Stimulated activated CD4-positive, alpha-beta T cell treated with anti-CD3 and anti-CD28 coated beads, Interleukin-4, amount 100 ng/mL, for 1 hour (primary cell): ENCODE results near the gene IL10RB.
"Not testable (repeated sequence)": the region's sequence is repeated elsewhere in the genome, so short reads cannot be mapped to it uniquely, and the experiment has no call there.

Experiments used
- DNase-seq: peaks from one replicate; pipeline ENCODE4 v3.0.0-alpha.2; 2020

IL10RB gene

DNA sequence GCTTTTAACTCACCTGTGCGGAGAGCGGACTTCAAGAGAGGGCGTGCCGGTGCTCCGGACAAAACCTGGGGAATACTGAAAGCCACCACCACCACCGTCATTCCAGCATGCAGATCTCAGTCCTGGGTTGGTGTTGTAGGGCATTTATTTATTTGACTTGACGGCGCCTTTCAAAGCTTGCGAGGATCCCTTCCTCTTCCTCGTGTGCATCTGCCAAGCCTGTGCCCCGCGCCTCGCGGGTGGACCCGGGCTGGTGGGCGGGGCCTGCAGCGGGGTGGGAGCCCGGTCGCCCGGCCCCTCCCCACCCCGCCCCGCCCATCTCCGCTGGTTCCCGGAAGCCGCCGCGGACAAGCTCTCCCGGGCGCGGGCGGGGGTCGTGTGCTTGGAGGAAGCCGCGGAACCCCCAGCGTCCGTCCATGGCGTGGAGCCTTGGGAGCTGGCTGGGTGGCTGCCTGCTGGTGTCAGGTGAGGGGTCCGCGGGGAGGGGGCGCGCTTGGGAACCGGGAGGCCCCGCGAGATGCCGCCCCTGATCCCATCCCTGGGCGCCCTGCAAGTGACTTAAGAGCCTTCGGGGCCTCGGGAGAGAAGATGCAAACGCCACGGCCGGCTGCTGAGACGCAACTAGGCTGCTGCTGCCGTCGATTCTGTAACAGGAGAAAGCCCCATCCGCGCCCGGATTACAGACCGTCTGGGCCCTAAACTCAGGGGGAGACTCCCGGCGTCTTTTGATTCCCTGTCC lies at the start of gene IL10RB:
Gene IL10RB, plus strand, starts transcription at position 318 of the 739 bp plus-strand sequence. Its CDS starts 99 bp downstream, at position 417.
- peak; percentile 79 for DNase-seq

DNA sequence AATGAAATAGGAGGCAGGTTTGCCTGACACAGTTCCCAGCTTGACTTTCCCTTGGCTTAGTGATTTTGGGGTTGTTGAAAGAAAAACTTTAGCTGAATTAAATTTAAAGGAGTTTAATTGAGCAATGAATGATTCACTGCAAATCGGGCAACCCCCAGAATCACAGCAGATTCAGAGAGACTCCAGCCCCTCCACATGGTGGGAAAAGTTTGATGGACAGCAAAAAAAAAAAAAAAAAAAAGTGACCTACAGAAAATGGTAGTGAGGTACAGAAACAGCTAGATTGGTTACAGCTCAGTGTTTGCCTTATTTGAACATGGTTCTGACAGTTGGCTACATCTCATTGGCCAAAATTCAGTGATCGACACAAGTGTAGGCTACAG lies 49.0 kb upstream of the IL10RB start:
- no peak for DNase-seq

DNA sequence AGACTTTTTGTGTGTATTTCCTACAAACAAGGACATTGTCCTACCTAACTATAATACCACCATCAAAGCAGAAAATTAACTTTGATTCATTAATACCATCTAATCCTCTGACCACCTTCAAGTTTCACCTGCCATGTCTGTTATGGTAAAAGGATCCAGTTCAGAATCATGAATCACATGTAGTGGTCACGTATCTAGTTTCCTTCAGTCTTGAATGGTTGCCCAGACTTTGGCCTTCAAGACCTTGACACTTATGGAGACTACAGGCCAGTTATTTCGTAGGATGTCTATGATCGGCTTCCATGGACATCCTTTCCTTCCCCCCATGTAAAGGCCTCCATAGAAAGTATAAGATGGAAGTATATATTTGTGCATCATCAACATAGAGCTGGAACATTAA lies 46.9 kb upstream of the IL10RB start:
- DNase-seq, result no peak

DNA sequence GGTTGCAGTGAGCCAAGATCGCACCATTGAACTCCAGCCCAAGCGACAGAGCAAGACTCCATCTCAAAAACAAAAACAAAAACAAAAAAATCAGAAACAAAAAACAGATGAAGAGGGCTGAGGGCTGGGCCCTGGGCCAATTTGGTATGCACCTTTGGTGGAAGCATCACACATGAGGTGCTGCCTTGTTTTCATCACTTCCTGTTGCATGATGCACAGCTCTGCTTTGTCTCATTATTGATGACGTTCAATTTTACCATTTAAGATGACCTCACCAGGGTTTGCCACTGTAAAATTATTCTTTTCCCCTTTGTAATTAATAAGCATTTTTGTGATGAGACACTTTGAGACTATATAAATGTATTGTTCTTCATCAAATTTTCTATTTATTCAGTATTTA lies 46.2 kb upstream of the IL10RB start:
- DNase-seq, result no peak

DNA sequence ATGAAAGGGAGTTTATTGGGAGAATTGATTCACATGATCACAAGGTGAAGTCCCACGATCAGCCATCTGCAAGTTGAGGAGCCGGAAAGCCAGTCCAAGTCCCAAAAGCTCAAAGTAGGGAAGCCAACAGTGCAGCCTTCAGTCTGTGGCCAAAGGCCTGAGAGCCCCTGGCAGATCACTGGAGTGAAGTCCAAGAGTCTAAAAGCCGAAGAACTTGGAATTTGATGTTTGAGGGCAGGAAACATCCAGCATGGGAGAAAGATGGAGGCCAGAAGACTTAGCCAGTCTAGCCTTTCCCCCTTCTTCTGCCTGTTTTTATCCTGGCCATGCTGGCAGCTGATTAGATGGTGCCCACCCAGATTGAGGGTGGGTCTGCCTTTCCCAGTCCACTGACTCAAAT lies 40.8 kb upstream of the IL10RB start:
- DNase-seq, result not testable (repeated sequence)

DNA sequence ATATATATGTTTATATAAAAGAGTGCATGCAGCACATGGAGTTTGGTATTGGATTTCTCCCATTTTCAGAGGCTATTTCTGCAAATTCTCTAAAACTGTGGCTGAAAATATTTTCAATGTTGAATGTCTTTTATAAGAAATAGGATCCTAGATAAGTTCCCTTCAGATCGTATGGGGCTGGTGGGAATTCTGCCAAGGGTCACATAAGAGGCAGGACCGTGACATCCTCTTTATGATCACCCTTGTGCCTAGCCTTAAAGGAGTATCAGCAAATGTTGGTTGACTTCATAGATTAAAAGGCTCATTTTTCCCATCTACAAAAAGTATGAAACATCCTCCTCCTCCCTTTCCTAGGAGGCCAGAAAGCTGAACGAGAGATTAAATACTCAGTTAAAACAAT lies 37.7 kb upstream of the IL10RB start:
- DNase-seq, result no peak

DNA sequence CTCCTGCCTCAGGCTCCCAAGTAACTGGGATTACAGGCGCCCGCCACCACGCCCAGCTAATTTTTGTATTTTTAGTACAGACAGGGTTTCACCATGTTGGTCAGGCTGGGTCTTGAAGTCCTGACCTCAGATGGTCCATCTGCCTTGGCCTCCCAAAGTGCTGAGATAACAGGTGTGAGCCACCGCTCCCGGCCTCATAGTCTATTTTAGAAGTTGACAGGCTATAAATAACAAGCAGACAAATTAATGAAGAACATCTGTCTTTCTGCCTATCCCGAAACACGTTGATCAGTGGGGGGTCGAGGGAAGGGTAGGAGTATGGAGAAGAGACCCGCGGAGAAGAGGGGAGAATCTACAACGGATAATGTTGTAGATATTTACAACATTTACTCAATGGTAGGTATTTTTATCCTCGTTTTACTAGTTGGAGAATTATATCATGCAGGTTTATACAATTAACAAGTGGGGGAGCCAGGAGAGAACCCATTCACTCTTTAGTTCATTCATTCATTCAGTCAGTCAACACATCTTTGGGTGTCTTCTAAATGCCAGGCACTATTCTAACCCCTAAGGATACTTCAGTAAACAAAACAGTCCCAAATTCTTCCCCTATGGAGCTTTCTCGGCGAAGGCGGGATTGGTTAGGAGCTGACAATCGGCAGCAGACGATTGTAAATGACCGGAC lies 36.9 kb upstream of the IL10RB start:
- DNase-seq, result no peak

DNA sequence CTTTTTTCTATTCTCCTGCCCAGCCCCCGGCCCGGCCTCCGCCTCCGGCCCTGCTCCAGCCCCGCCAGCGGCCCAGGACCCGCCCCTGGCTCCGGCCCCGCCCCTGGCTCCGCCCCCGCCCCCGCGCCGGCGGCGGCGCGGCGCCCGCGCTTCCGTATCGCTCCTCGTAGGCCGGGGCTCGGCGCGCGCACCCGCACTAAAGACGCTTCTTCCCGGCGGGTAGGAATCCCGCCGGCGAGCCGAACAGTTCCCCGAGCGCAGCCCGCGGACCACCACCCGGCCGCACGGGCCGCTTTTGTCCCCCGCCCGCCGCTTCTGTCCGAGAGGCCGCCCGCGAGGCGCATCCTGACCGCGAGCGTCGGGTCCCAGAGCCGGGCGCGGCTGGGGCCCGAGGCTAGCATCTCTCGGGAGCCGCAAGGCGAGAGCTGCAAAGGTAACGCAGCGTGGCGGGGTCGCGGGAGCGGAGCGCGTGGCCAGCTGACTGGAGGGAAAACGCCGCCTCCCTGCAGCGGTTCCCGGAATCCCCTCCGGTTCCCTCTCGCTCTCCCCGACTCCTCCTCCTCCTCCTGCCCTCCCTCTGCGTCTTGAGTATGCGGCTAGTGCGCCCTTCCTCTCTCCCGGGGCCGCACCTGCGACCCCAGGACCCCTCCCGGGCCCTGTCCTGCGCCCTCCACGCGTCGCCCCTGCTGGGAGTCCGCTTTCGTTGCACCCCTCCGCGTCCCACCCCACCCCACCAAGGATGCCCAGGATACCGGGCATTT lies 36.2 kb upstream of the IL10RB start, which contains the start of gene IFNAR2:
Gene IFNAR2, plus strand, starts transcription at position 155 of the 761 bp plus-strand sequence. CDS start 11,985 bp downstream, outside the sequence.
- peak; percentile 79 for DNase-seq

DNA sequence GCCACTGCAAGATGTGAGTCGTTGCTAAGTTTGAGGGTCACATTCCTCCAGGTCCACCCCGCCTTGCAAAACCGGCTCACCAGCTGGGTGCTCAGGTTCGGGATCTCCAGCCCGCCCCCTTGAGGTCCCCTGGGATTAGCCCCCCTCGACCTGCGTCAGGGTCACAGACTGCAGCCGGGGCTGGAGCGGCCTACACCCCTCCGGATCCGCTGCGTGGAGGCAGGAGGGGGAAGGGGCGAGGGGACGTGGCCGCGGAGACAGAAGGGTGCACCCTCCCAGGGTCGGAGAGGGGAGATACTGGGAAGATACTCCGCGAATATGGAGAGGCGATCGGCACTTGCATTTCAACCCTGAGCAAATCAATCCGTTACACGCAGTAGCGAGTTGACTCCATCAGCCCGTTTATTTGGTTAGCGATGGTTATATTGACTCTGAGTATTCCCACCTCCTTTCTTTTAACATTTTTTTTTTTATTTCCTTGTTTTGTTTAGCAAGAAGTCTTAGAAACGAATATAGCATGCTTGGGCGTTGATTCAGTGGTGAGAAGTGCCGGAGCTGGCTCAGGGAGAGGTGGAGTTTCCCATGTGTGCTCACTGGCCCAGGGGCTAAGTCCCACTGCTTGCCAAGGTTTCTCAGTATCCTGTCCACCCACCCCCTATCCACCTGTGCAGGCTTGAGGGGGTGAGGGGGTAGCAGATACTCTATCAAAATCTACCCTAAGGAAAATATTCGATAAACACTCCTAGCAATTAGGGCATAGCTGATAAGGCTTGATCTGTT lies 35.4 kb upstream of the IL10RB start:
- DNase-seq, result peak; percentile 33

DNA sequence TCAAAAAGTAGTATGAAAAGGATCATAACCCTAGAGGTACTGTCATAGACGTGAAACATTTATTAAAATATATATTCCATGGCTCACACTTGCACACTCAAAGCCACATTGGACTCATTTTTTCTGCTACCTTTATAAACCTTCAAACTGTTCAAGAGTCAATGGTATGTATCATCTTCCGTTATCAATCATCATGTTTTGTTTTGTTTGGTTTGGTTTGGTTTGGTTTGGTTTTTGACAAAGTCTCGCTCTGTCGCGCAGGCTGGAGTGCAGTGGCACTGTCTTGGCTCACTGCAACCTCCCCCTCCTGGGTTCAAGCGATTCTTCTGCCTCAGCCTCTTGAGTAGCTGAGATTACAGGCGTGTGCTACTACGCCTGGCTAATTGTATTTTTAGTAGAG lies 34.6 kb upstream of the IL10RB start:
- DNase-seq, result peak; percentile 55

DNA sequence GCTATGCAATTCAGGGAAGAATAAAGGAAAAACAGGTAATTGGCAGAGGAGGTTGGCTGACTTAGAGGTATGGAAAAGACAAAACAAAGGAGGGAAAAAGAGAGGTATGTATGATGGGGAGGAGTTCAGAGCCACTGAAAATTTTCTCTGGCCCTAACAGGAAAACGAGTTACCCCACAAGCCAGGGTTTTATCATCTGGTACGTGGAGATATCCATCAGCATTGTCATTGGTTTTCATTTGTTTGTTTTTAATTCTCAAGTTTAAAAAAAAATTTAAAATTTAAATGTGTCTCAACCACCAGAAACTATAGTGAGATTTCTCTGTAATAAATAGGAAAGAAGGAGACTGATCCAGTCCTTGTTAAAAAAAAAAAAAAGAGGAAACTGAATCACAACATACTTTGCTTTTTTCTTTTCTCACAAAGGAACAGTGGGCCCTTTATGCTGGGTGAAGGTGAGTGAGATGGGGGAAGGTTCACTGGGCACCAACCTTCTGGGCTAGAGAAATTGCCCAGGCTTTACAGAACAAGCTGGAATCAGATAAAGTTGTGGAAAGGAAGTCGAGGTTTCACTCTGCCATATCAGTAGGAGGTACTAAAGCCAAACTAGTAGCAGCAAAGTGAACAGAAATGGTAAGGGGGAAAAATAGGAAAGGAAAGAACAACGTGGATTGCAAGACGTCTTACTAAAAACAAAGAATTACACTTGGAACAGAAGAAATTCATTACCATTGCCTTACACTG lies 33.7 kb upstream of the IL10RB start:
- DNase-seq, result no peak

DNA sequence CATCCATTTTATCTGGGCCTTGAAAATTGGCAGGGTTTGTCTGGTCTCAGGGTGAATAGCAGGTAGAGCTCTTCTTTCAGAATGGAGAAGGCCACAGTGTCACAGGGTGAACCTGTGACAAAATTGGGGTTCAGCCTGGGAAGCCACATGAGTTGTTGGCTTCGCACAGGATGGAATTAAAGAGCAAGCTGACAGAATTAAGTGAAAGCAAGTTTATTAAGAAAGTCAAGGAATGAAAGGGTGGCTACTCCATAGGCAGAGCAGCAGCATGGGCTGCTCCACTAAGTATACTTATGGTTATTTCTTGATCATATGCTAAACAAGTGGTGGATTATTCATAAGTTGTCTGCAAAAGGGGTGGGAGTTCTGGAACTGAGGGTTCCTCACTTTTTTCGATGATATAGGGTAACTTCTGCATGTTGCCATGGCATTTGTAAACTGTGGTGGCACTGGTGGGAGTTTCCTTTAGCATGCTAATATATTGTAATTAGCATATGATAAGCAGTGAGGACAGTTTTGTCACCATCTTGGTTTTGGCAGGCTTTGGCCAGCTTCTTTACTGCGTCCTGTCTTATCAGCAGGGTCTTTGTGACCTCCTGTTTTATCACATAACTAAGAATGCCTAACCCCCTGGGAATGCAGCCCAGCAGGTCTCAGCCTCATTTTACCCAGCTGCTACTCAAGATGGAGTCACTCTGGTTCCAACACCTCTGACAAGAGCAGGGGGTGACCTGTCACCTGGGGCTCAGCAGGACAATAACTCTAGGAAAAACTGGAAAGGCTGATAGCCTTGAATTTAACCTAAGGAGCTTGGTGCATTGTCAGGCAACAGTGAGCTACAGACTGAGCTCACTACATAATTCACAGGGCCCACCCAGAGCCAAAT lies 31.3 kb upstream of the IL10RB start:
- DNase-seq, result no peak

DNA sequence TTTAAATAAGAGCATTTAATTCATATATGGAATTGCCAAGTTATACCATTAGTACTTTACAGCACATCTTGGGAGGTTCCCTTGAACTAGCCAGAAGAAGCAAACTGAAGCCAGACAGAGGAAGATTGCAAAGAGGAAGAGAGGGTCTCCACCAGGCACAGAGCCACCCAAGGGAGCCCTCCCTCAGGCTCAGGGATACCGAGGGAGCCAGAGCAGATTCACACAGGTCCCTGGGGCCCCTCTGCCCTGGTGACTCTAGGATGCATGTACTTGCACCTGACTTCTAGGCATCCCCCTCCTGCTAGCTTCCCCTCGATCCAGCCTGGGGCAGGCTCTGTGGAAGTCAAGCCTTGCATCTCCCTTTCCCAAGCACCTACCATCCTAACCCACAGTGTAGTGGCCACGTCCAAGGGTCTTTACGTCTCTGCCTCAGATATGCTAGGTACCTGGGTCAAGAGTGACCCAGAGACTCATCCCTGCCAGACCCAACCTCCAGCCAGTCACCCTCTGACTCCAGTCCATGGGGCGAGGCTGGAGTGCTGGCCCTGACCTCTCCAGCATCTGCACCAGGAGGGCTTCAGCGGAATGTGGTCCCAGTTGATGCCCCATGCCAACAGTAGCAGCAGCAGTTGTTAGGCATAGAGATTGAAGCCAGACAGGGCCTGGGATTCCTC lies 30.0 kb upstream of the IL10RB start:
- no peak for DNase-seq

DNA sequence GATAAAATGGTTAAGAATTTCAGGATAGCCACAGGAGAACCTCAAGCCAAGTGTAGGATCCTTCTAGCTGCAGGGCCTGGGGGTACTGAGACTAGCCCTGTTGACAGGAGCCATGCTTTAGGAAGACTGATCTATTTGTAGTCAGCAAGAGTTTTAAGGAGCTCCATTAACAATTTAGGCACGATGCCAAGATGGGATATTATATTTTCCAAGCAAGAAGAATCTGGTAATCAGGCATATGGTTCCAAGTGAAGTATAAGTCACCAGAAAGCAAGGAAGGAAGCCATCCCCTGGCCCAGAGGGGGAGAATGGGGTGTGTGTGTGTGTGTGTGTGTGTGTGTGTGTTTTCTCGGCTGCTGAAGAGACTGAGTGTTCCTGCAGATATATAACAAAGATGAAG lies 29.4 kb upstream of the IL10RB start:
- no peak for DNase-seq

DNA sequence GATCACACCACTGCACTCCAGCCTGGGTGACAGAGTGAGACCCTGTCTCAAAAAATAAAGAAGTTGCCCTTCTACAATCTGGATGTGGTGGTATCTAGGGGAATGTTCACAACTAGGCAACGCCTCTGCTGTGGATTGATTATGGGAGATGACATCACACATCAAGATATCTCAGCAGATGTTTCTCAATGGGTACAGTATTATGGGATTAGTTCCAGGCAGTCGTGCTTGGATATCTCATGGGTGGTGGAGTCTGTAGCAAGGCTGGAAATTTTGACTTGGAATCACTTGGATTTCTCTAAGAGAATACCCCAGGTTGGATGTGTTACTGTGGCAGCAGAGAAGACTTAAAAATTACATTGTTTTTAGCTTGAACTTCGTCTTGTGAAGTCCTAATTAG lies 28.7 kb upstream of the IL10RB start:
- no peak for DNase-seq

DNA sequence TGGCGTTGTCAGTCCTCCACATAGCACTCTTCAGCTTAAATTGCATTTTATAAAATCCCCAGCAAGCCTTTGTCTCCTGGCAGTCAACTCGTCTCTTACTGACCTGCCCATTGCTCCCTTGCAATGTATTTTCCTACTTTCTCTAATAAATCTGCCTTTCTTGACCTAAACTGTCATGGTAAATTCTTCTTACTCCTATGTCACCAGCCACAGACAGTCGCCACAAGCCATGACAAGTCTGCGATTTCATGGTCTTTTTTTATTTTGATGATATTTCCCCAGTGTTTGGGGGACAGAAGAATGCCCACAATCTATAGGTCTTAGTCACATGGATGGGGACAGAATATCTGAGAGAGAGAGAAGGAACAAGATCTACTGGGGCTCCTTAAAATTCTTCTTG lies 28.0 kb upstream of the IL10RB start:
- no peak for DNase-seq

DNA sequence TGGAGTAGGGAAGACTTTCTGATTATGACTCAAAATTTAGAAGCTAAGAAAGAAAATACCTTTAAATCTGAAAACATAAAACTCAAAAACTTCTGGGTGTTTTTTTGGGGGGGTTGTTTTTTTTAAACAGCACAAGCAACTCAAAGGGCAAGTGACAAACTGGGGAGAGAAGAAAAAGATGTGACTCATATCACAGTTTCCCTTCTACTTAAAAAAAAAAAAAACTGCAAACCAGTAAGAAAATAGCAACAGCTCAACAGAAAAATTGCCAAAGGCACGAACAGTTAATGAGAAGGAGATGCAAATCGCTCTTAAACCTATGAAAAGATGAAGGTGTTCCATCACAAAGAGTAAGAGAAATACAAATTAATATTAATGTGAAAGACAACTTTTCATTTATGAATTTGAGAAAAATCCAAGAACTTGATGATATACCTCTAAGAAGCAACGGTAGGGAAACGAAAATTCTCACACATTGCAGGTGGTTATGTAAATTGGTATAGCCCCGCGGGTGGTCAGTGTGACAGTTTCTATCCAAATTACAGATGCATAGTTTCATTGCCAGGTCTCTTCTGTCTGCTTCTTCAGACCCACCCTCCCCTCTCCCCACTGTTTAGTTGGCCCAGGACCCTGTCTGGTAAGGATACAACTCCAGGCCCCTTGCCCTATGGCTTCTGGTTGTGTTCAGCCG lies 27.5 kb upstream of the IL10RB start:
- no peak for DNase-seq

DNA sequence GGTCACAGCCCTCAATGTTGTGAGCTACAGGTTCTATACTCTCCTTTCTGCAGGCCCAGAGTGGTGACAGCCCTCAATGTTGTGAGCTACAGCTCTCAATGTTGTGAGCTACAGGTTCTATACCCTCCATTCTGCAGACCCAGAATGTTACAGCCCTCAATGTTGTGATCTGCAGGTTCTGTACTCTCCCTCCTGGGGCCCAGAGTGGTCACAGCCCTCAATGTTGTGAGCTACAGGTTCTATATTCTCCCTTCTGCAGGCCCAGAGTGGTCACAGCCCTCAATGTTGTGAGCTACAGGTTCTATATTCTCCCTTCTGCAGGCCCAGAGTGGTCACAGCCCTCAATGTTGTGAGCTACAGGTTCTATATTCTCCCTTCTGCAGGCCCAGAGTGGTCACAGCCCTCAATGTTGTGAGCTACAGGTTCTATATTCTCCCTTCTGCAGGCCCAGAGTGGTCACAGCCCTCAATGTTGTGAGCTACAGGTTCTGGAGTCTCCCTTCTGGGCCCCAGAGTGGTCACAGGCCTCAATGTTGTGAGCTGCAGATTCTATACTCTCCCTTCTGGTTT lies 26.5 kb upstream of the IL10RB start:
- DNase-seq, result not testable (repeated sequence)

DNA sequence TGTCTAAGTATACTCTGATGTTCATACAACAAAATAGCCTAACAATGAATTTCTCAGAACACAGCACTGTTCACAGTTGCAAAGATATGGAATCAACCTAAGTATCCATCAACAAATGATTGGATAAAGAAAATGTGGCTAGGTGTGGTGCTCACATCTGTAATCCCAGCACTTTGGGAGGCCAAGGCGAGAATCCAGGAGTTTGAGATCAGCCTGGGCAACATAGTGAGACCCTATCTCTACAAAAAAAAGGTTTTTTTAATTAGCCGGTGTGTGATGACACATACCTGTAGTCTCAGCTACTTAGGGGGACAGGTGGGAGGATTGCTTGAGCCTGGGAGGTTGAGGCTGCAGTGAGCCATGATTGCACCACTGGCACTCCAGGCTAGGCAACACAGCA lies 25.8 kb upstream of the IL10RB start:
- DNase-seq, result no peak

DNA sequence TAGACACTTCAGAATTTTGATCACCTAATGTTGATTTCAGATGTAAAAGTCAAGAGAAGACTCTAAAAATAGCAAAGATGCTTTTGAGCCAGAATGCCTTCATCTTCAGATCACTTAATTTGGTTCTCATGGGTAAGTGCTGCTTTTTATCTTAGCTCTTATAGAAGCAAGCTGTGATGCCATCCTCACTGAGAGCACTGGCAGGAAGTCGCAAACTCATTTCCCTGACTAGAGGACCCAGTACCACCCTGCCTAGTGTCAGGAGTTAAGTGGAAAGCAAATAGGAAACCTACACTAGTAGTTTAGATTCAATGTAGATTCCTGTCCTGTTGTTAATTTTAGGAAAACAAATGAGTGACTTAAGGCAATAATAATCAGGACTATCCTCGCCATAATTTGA lies 24.3 kb upstream of the IL10RB start:
- DNase-seq, result no peak
